Mucosa of descending colon (tissue), 3 donors: Measurements from ENCODE around the gene ZNF81. TPM values are rescaled to one million over a fixed set of nuclear protein-coding genes. Genes with fewer than 3 reads are reported as not detected.

ENCODE experiments used
- ATAC-seq: fragments of 200-7000 bp; cut with Tn5 transposase; one replicate; pipeline ENCODE4 v1.9.1; 2020; ENCODE audit warnings: mild to moderate bottlenecking, moderate library complexity
- DNase-seq, 3 donors: peaks; one replicate each; pipeline ENCODE4 v3.0.0-alpha.2; 2020
- H3K36me3 ChIP-seq: fragments of 200-600 bp; one replicate; pipeline ENCODE4 v1.8.0; 2021; ENCODE audit warnings: low read depth, mild to moderate bottlenecking
- H3K4me1 ChIP-seq: fragments of 200-600 bp; one replicate; pipeline ENCODE4 v1.8.0; 2021; ENCODE audit warnings: low read depth, mild to moderate bottlenecking
- H3K4me3 ChIP-seq: fragments of 200-600 bp; one replicate; pipeline ENCODE4 v1.8.0; 2021; ENCODE audit warnings: mild to moderate bottlenecking
- H3K9me3 ChIP-seq: fragments of 200-600 bp; one replicate; pipeline ENCODE4 v1.8.0; 2021; ENCODE audit warnings: mild to moderate bottlenecking
- intact Hi-C, 2 donors: fragments of 100-400 bp; cut with DNase I in 1 of 2; cut with micrococcal nuclease in 1 of 2; formaldehyde crosslinking; loops; one replicate each; pipeline versions ENCODE4 v1.11.0 to v1.11.1; 2022; cut with DNase I, micrococcal nuclease
- total RNA-seq, 3 donors: library from RNA; stranded (reverse); fragmentation: NEBNext Ultra II Directional in 2 of 3; extraction: Animal tissue kit (Norgen Biotek cat#: 25700) in 2 of 3; gene quantifications; one replicate each; pipeline versions ENCODE4 v1.2.1 to v1.2.4, GENCODE V29; 2021 to 2023
- TF ChIP-seq, protein P1 (sequence below): fragments of 200-600 bp; IDR thresholded peaks from one replicate; pipeline ENCODE4 v1.8.0; 2022; ENCODE audit warnings: antibody characterized with exemption, mild to moderate bottlenecking
- donor health status: DM: no; HTN: no; CAD: no; lungs with moderate emphysema.
- donor health status: DM: no; HTN: no; CAD: no.
- donor health status: DM: no; HTN: yes; CAD: no.

Gene ZNF81
- total RNA-seq, 3 donors from 2014 or later, result 11.1 to 18.3 (median 12.9) TPM

GRCh38 chrX:47864785-47865184, 28.1 kb downstream of the ZNF81 start:
- Histone ChIP-seq H3K4me3 (no peak overlapping the region), H3K4me1 (no peaks in the 10 kb centered on the region), H3K9me3 (no peaks in the 10 kb centered on the region), H3K36me3 (no peaks in the 10 kb centered on the region)
- intact Hi-C loops, result no loop called here
- TF ChIP-seq, protein P1, sequence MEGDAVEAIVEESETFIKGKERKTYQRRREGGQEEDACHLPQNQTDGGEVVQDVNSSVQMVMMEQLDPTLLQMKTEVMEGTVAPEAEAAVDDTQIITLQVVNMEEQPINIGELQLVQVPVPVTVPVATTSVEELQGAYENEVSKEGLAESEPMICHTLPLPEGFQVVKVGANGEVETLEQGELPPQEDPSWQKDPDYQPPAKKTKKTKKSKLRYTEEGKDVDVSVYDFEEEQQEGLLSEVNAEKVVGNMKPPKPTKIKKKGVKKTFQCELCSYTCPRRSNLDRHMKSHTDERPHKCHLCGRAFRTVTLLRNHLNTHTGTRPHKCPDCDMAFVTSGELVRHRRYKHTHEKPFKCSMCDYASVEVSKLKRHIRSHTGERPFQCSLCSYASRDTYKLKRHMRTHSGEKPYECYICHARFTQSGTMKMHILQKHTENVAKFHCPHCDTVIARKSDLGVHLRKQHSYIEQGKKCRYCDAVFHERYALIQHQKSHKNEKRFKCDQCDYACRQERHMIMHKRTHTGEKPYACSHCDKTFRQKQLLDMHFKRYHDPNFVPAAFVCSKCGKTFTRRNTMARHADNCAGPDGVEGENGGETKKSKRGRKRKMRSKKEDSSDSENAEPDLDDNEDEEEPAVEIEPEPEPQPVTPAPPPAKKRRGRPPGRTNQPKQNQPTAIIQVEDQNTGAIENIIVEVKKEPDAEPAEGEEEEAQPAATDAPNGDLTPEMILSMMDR, result no peak
- DNase-seq (no peak), ATAC-seq (no peak)

DNA sequence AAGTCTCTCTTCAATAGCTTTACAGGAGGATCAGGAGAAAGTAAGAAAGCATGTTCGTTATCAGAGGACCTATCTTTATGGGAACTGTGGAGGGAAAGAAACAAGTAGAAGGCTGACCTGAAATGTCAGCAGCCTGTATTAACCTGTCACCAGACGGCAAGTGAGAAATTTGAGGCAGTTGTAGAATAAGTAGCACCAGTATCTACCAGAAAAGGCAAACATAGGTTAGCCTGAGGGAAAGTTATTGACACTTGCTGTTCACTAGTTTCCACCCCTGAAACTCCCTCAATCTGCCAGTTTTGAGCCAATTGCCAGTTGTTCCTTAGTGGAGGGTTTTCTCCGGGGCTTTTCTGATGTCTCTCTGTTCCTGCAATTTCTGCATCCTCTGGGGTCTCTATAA, 36.4 kb downstream of the ZNF81 start:
- Histone ChIP-seq H3K4me3 (no peak overlapping the region), H3K4me1 (no peaks in the 10 kb centered on the region), H3K36me3 (no peaks in the 10 kb centered on the region), H3K9me3 (no peaks in the 10 kb centered on the region)
- intact Hi-C loops, result no loop called here
- TF ChIP-seq, protein P1, result no peak
- ATAC-seq (no peak), DNase-seq (no peak)

- no peaks in the 10 kb centered on the region for H3K36me3 ChIP-seq
- TF ChIP-seq, protein P1, result no peak
- intact Hi-C loops, result no loop called here
- H3K4me3 ChIP-seq, result no peak overlapping the region
- no peaks in the 10 kb centered on the region for H3K4me1 ChIP-seq
- DNase-seq (no peak), ATAC-seq (peak; percentile 37)
- no peaks in the 10 kb centered on the region for H3K9me3 ChIP-seq
These were observed 40.6 kb downstream of the ZNF81 start for GRCh38 chrX:47877327-47877726.

- Histone ChIP-seq H3K9me3 (no peaks in the 10 kb centered on the region), H3K4me1 (no peaks in the 10 kb centered on the region), H3K36me3 (no peaks in the 10 kb centered on the region), H3K4me3 (no peak overlapping the region)
- ATAC-seq, result peak; percentile 20
- TF ChIP-seq, protein P1, result no peak
- no peak for DNase-seq
- intact Hi-C loops, result no loop called here
These were observed 41.5 kb downstream of the ZNF81 start for GRCh38 chrX:47878198-47878597.

GRCh38 chrX:47879463-47879862, 42.8 kb downstream of the ZNF81 start:
- Histone ChIP-seq H3K4me1 (no peaks in the 10 kb centered on the region), H3K9me3 (no peaks in the 10 kb centered on the region), H3K4me3 (no peak overlapping the region), H3K36me3 (no peaks in the 10 kb centered on the region)
- DNase-seq (no peak), ATAC-seq (peak; percentile 82)
- intact Hi-C loops, result no loop called here
- TF ChIP-seq, protein P1, result no peak

GRCh38 chrX:47880927-47881326, 44.2 kb downstream of the ZNF81 start:
- Histone ChIP-seq H3K4me1 (no peaks in the 10 kb centered on the region), H3K9me3 (no peaks in the 10 kb centered on the region), H3K4me3 (no peak overlapping the region), H3K36me3 (no peaks in the 10 kb centered on the region)
- intact Hi-C loops, result no loop called here
- TF ChIP-seq, protein P1, result no peak
- ATAC-seq (no peak), DNase-seq (no peak)
